Measurements from ENCODE around the gene SYCP2. TPM values are rescaled to one million over a fixed set of nuclear protein-coding genes. Genes with fewer than 3 reads are reported as not detected.
"Not testable (repeated sequence)": the region's sequence is repeated elsewhere in the genome, so short reads cannot be mapped to it uniquely, and the experiment has no call there.

The SYCP2 gene
- total RNA-seq, 1 donor from 2014 or later = 0.88 TPM

DNA sequence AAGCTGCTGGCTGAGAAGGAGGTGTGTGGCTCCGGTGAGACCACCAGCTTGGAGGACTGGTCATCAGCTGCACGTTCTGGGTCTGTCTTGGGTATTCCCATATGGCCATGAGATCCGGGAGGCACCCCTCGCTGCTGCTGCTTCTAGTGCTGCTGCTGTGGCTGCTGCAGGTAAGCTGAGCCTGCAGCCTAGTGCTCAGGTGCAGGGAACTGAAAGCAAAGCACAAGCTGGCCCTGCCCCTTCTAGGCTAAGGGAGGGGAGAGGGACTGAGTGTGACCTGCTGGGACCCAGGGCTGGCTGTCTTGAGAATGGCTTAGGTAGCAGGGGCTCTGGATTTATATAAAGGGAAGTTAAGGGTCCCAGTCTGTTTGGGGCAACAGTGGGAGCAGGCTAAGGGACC, 25.2 kb upstream of the SYCP2 start:
- no peak for TF ChIP-seq EZH2phosphoT487 (IDR thresholded peaks at IDR 0.05)
- TF ChIP-seq, protein P1, sequence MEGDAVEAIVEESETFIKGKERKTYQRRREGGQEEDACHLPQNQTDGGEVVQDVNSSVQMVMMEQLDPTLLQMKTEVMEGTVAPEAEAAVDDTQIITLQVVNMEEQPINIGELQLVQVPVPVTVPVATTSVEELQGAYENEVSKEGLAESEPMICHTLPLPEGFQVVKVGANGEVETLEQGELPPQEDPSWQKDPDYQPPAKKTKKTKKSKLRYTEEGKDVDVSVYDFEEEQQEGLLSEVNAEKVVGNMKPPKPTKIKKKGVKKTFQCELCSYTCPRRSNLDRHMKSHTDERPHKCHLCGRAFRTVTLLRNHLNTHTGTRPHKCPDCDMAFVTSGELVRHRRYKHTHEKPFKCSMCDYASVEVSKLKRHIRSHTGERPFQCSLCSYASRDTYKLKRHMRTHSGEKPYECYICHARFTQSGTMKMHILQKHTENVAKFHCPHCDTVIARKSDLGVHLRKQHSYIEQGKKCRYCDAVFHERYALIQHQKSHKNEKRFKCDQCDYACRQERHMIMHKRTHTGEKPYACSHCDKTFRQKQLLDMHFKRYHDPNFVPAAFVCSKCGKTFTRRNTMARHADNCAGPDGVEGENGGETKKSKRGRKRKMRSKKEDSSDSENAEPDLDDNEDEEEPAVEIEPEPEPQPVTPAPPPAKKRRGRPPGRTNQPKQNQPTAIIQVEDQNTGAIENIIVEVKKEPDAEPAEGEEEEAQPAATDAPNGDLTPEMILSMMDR (IDR thresholded peaks at IDR 0.05) = no peak
- no peak for TF ChIP-seq EZH2 (IDR thresholded peaks at IDR 0.05)
- H3K79me2 ChIP-seq (ENCODE audit: low read depth) = no peaks in the 10 kb centered on the region
- H2AFZ ChIP-seq (replicated peaks) = peak overlapping the region; percentile 32
- H3K9me3 ChIP-seq (ENCODE audit: low read depth) = no peaks in the 10 kb centered on the region
- Mint-ChIP-seq H3K36me3 (no peaks in the 10 kb centered on the region), H3K4me1 (peaks cover 15% of the 10 kb centered on the region), H3K9me3 (no peaks in the 10 kb centered on the region), H3K27me3 (ENCODE audit: insufficient read depth, low read depth) (peaks cover 4% of the 10 kb centered on the region), H3K27ac (no peak overlapping the region), H3K4me3 (no peak overlapping the region)
- DNase-seq (ENCODE audit: low spot score) = peak; percentile 21
- H3K4me3 ChIP-seq = no peak overlapping the region
- H3K27ac ChIP-seq = no peak overlapping the region
- no peaks in the 10 kb centered on the region for H3K36me3 ChIP-seq
- peaks cover 12% of the 10 kb centered on the region for H3K4me1 ChIP-seq
- peak overlapping the region; percentile 61 for H3K4me2 ChIP-seq
- H3F3A ChIP-seq (ENCODE audit: low read depth) = no peaks in the 10 kb centered on the region
- H3K27me3 ChIP-seq = no peaks in the 10 kb centered on the region
- H4K20me1 ChIP-seq (ENCODE audit: low read depth) = no peaks in the 10 kb centered on the region
- H3K9ac ChIP-seq = no peak overlapping the region

DNA sequence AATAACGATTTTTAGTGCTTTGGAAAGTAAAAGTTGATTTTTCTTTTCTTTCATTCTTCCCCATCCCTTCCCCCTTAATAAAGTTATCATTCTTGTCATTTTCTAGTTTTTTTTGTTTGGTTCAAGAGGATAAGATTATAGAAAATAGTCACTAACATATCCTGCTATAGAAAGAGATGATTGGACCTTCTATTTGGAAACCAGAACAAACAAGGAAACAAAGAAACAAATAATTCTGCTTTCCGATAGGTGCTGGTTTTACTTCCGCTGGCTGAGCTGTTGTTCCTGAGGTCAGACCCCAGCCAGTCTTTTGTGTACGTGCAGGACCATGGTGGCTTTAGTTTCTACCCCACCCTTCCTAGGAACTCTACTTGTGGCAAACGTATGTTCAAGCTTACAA, 24.7 kb upstream of the SYCP2 start, which contains the start of gene CDH26:
Gene CDH26, plus strand, starts transcription at position 301 of the 400 bp plus-strand sequence. CDS start 304 bp downstream, outside the sequence.
- Histone ChIP-seq H3K27ac (no peak within 1 kb of the TSS), H3K36me3 (no peaks in the 10 kb centered on the region), H3K4me1 (peaks cover 12% of the 10 kb centered on the region), H3K9ac (no peak within 1 kb of the TSS), H3K27me3 (no peaks in the 10 kb centered on the region), H3K4me2 (peak within 1 kb of the TSS; percentile 61), H4K20me1 (ENCODE audit: low read depth) (no peaks in the 10 kb centered on the region), H3K79me2 (ENCODE audit: low read depth) (no peaks in the 10 kb centered on the region), H3F3A (ENCODE audit: low read depth) (no peaks in the 10 kb centered on the region), H3K4me3 (no peak within 1 kb of the TSS), H2AFZ (replicated peaks) (peak within 1 kb of the TSS; percentile 32), H3K9me3 (ENCODE audit: low read depth) (no peaks in the 10 kb centered on the region)
- Mint-ChIP-seq H3K27ac (no peak within 1 kb of the TSS), H3K4me1 (peaks cover 15% of the 10 kb centered on the region), H3K4me3 (no peak within 1 kb of the TSS), H3K27me3 (ENCODE audit: insufficient read depth, low read depth) (peaks cover 4% of the 10 kb centered on the region), H3K9me3 (no peaks in the 10 kb centered on the region), H3K36me3 (no peaks in the 10 kb centered on the region)
- TF ChIP-seq EZH2phosphoT487 (IDR thresholded peaks at IDR 0.05) (no peak), EZH2 (IDR thresholded peaks at IDR 0.05) (no peak)
- TF ChIP-seq, protein P1 (IDR thresholded peaks at IDR 0.05) = no peak
- no peak for DNase-seq (ENCODE audit: low spot score)

DNA sequence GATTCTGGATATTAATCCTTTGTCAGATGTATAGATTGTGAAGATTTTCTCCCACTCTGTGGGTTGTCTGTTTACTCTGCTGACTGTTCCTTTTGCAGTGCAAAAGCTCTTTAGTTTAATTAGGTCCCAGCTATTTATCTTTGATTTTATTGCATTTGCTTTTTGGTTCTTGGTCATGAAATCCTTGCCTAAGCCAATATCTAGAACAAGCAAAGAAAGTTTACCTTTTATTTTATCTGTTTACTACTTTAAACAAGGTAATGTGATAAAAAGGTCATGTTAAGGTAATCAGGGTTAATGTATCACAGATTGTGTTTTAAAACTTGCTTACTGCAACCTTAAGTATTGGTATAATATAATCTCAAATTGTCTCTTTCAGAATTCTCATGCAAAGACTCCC, 24.1 kb upstream of the SYCP2 start:
- peaks cover 15% of the 10 kb centered on the region for H3K4me1 Mint-ChIP-seq
- H3K27ac ChIP-seq; H3K27me3 ChIP-seq; H3F3A ChIP-seq (ENCODE audit: low read depth); H3K9me3 ChIP-seq (ENCODE audit: low read depth); H3K27ac Mint-ChIP-seq; H3K36me3 Mint-ChIP-seq; H3K4me2 ChIP-seq; H3K79me2 ChIP-seq (ENCODE audit: low read depth); H3K27me3 Mint-ChIP-seq (ENCODE audit: insufficient read depth, low read depth); H3K9ac ChIP-seq; H3K4me3 ChIP-seq; H3K4me3 Mint-ChIP-seq; DNase-seq (ENCODE audit: low spot score); H3K36me3 ChIP-seq; H4K20me1 ChIP-seq (ENCODE audit: low read depth); H3K9me3 Mint-ChIP-seq; H2AFZ ChIP-seq (replicated peaks): not testable (repeated sequence)
- peaks cover 12% of the 10 kb centered on the region for H3K4me1 ChIP-seq

DNA sequence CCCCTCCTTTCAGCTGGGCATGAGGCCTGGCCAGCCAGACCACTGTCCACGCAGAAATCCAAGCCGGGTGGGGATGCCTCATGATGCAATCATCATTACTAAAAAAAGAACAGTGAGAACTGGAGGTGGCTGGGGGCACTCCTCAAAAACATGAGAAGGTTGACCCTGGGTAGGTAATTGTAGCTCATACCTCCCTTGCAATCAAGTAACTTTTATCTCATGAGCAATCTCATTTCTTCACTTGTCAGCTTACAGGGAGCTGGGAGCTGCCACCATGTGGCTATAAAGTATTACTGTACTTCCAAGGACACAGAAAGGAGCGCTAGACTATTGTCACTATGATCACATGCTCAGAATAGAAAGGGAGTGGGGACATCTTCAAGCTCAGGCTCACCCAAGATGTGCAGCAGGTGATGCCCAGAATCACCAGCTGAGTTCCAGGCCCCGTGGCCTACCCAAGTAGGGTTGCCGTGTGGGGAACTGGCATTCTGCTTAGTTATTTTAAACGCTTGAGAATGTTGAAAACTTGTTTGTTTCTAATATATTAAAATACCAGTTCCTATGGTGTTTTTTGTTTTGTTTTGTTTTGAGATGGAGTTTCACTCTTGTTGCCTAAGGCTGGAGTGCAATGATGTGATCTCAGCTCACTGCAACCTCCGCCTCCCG, 21.8 kb upstream of the SYCP2 start:
- Mint-ChIP-seq H3K27me3 (ENCODE audit: insufficient read depth, low read depth) (peaks cover 4% of the 10 kb centered on the region), H3K9me3 (no peaks in the 10 kb centered on the region), H3K36me3 (no peaks in the 10 kb centered on the region), H3K4me3 (no peak overlapping the region), H3K4me1 (peaks cover 15% of the 10 kb centered on the region), H3K27ac (no peak overlapping the region)
- Histone ChIP-seq H3K4me1 (peaks cover 12% of the 10 kb centered on the region), H3K27me3 (no peaks in the 10 kb centered on the region), H3K36me3 (no peaks in the 10 kb centered on the region), H3K4me3 (no peak overlapping the region), H3K4me2 (no peak overlapping the region), H3K9ac (no peak overlapping the region), H4K20me1 (ENCODE audit: low read depth) (no peaks in the 10 kb centered on the region), H3K79me2 (ENCODE audit: low read depth) (no peaks in the 10 kb centered on the region), H3F3A (ENCODE audit: low read depth) (no peaks in the 10 kb centered on the region), H3K27ac (no peak overlapping the region), H3K9me3 (ENCODE audit: low read depth) (no peaks in the 10 kb centered on the region), H2AFZ (replicated peaks) (no peak overlapping the region)
- DNase-seq (ENCODE audit: low spot score) = peak; percentile 24
- TF ChIP-seq EZH2 (IDR thresholded peaks at IDR 0.05) = no peak
- TF ChIP-seq, protein P1 (IDR thresholded peaks at IDR 0.05) = peak; percentile 35

All from neural progenitor cell (in vitro differentiated cells).